SK-N-MC (cell line): Measurements from ENCODE around the gene IFT122.
"Not testable (repeated sequence)": the region's sequence is repeated elsewhere in the genome, so short reads cannot be mapped to it uniquely, and the experiment has no call there.

Source experiments
- DNase-seq: peaks from one replicate; pipeline ENCODE4 v3.0.0-alpha.2; 2011; ENCODE audit warnings: low read depth, low spot score
- H3K27ac ChIP-seq: fragments of 200-600 bp; sonication (generic); 2 replicates; pipeline ENCODE4 v1.5.1; 2016; ENCODE audit warnings: mixed run types
- H3K36me3 ChIP-seq: fragments of 200-600 bp; sonication (generic); 2 replicates; pipeline ENCODE4 v1.6.1; 2017; ENCODE audit warnings: antibody characterized with exemption, low read length, mixed read lengths; ENCODE audit not compliant: insufficient read depth
- H3K4me3 ChIP-seq: fragments of 200-600 bp; sonication (generic); 2 replicates; pipeline ENCODE4 v1.5.1; 2016
- H3K9ac ChIP-seq: fragments of 200-600 bp; sonication (generic); 2 replicates; pipeline ENCODE4 v1.8.0; 2017; ENCODE audit warnings: mixed run types, mixed read lengths; ENCODE audit not compliant: insufficient read length
- H3K9me3 ChIP-seq: fragments of 200-600 bp; sonication (generic); 2 replicates; pipeline ENCODE4 v1.6.1; 2017; ENCODE audit warnings: low read depth, mild to moderate bottlenecking, antibody characterized with exemption, low read length, moderate library complexity, mixed read lengths
- EZH2 ChIP-seq: fragments of 200-600 bp; sonication (generic); IDR thresholded peaks from one replicate; pipeline ENCODE4 v1.6.1; 2017; ENCODE audit warnings: antibody characterized with exemption
- FOXP2 ChIP-seq: optimal IDR thresholded peaks from 2 replicates; pipeline ENCODE3; 2011; ENCODE audit warnings: mild to moderate bottlenecking, moderate library complexity; ENCODE audit not compliant: insufficient read depth; ENCODE audit errors: extremely low read length, control extremely low read depth
- POLR2AphosphoS5 ChIP-seq: IDR thresholded peaks from 2 replicates; pipeline ENCODE4 v1.6.1; 2012; ENCODE audit warnings: mild to moderate bottlenecking, low read depth, low read length, borderline replicate concordance

Gene IFT122

GRCh38 chr3:129507181-129507831 is 67.3 kb downstream of the IFT122 start:
- no peak overlapping the region for H3K9ac ChIP-seq
- no peak for DNase-seq
- TF ChIP-seq POLR2AphosphoS5 (no peak), FOXP2 (no peak), EZH2 (no peak)

GRCh38 chr3:129512595-129512994 is 72.6 kb downstream of the IFT122 start:
- TF ChIP-seq POLR2AphosphoS5 (no peak), EZH2 (no peak), FOXP2 (no peak)
- DNase-seq: no peak
- Histone ChIP-seq H3K36me3 (no peaks in the 10 kb centered on the region), H3K9ac (no peak overlapping the region), H3K4me3 (no peak overlapping the region), H3K9me3 (no peaks in the 10 kb centered on the region), H3K27ac (no peak overlapping the region)

More at GRCh38 chr3:129507181-129507831, 67.3 kb downstream of the IFT122 start:
- no peak overlapping the region for H3K4me3 ChIP-seq
- no peaks in the 10 kb centered on the region for H3K36me3 ChIP-seq
- H3K9me3 ChIP-seq: no peaks in the 10 kb centered on the region
- H3K27ac ChIP-seq: no peak overlapping the region

GRCh38 chr3:129513705-129514104 is 73.7 kb downstream of the IFT122 start:
- H3K9me3 ChIP-seq: no peaks in the 10 kb centered on the region
- TF ChIP-seq EZH2: no peak
- no peak for TF ChIP-seq FOXP2
- TF ChIP-seq POLR2AphosphoS5: no peak

GRCh38 chr3:129514110-129514509 is 74.1 kb downstream of the IFT122 start:
- H3K9me3 ChIP-seq: no peaks in the 10 kb centered on the region
- H3K9ac ChIP-seq: no peak overlapping the region
- no peaks in the 10 kb centered on the region for H3K36me3 ChIP-seq
- TF ChIP-seq EZH2 (no peak), POLR2AphosphoS5 (no peak), FOXP2 (no peak)
- DNase-seq: no peak
- H3K4me3 ChIP-seq: no peak overlapping the region
- H3K27ac ChIP-seq: no peak overlapping the region

More at GRCh38 chr3:129513705-129514104, 73.7 kb downstream of the IFT122 start:
- no peak overlapping the region for H3K27ac ChIP-seq
- no peak for DNase-seq
- no peak overlapping the region for H3K4me3 ChIP-seq
- H3K36me3 ChIP-seq: no peaks in the 10 kb centered on the region
- no peak overlapping the region for H3K9ac ChIP-seq

GRCh38 chr3:129514563-129514962 is 74.5 kb downstream of the IFT122 start:
- DNase-seq: no peak
- Histone ChIP-seq H3K27ac (no peak overlapping the region), H3K9ac (no peak overlapping the region), H3K4me3 (no peak overlapping the region), H3K9me3 (no peaks in the 10 kb centered on the region), H3K36me3 (no peaks in the 10 kb centered on the region)
- no peak for TF ChIP-seq EZH2
- TF ChIP-seq POLR2AphosphoS5: no peak
- TF ChIP-seq FOXP2: no peak

GRCh38 chr3:129515108-129515820 is 75.2 kb downstream of the IFT122 start:
- not testable (repeated sequence) for H3K36me3 ChIP-seq, H3K9me3 ChIP-seq, H3K4me3 ChIP-seq, H3K27ac ChIP-seq, H3K9ac ChIP-seq, DNase-seq

- H3K4me3 ChIP-seq, H3K27ac ChIP-seq, H3K9ac ChIP-seq, H3K9me3 ChIP-seq, DNase-seq, H3K36me3 ChIP-seq: not testable (repeated sequence)
Measured at GRCh38 chr3:129515821-129516432, 75.9 kb downstream of the IFT122 start.

- Histone ChIP-seq H3K36me3 (no peaks in the 10 kb centered on the region), H3K9me3 (no peaks in the 10 kb centered on the region)
Measured at GRCh38 chr3:129517516-129517915, 77.5 kb downstream of the IFT122 start.

GRCh38 chr3:129518038-129518561 is 78.1 kb downstream of the IFT122 start:
- H3K4me3 ChIP-seq: no peak overlapping the region

More at GRCh38 chr3:129517516-129517915, 77.5 kb downstream of the IFT122 start:
- TF ChIP-seq FOXP2 (no peak), EZH2 (no peak), POLR2AphosphoS5 (no peak)
- H3K4me3 ChIP-seq: no peak overlapping the region
- H3K9ac ChIP-seq: no peak overlapping the region
- no peak for DNase-seq
- no peak overlapping the region for H3K27ac ChIP-seq

More at GRCh38 chr3:129518038-129518561, 78.1 kb downstream of the IFT122 start:
- DNase-seq: no peak
- Histone ChIP-seq H3K27ac (no peak overlapping the region), H3K9ac (no peak overlapping the region), H3K36me3 (no peaks in the 10 kb centered on the region), H3K9me3 (no peaks in the 10 kb centered on the region)
- no peak for TF ChIP-seq EZH2
- TF ChIP-seq POLR2AphosphoS5: no peak
- TF ChIP-seq FOXP2: no peak
